Choroid plexus epithelial cell (primary cell): ENCODE measurements around the gene EDNRA.

ENCODE experiments used
- DNase-seq: peaks from one replicate; pipeline ENCODE4 v3.0.0-alpha.2; 2010; ENCODE audit warnings: low read depth
- H3K4me3 ChIP-seq: 2 replicates; pipeline ENCODE4 v1.5.1; 2011; ENCODE audit warnings: low read depth, mild to moderate bottlenecking, control low read depth, low read length, moderate library complexity
- CTCF ChIP-seq: conservative IDR thresholded peaks from 2 replicates; pipeline ENCODE4 v1.5.1; 2011; ENCODE audit warnings: low read depth, mild to moderate bottlenecking, control low read depth, inconsistent platforms, low read length, moderate library complexity

EDNRA gene

DNA sequence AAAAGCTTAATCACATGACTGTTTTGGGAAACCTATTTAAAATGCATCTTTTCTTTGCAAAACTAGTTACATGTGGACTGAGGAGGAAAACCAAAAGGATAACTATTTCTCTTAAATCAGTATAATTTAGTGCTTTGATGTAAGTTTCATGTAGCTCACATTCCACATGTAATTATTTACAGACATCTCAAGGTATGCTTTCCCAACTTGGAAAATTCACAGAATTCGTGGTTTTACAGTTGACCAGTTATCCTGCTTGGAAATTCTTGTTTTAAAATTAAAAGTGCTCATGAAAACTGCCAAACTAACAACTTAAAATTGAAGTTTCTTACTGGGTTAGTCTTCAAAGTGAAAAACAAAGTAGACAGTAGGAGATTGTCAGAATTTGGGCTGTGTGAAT lies 52.4 kb downstream of the EDNRA start:
- no peak for DNase-seq
- no peak overlapping the region for H3K4me3 ChIP-seq
- TF ChIP-seq CTCF: no peak

DNA sequence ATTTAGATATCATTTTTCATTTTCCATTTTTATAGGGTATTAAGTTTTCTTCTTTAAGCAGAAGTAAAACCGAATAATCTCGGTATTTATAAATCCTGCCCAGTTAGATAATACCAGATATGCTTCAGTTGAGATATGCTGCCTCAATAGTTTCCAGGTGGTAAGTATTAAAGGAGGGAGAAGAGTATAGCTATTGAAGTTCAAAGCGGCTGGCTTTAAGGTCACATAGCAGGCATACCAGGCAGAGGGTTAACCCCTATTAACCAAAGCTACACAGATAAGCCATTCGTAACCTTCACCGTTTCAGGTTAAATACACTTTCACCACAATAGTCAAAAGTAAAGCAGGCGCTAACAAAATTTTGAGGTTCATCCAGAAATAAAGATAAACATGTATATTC lies 54.2 kb downstream of the EDNRA start:
- no peak overlapping the region for H3K4me3 ChIP-seq
- TF ChIP-seq CTCF: no peak
- no peak for DNase-seq

DNA sequence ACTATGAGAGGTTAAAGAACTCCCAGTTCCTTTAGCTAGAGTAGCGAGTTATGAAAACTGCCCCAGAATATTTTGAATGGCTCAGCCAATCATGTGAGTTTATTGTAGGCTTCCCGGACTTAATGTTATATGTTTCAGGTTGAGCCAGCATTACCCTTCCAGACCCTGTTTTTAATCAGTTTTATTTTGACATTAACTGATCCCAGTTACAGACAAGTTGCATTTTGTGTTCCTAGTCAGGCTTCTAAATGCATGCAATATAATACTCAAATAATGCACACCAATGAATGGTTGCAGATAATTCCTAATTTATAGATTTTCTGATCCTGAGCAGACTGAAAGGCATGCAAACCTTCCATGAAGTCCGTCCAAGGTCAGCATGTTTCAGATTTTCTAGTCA lies 57.8 kb downstream of the EDNRA start:
- no peak overlapping the region for H3K4me3 ChIP-seq
- no peak for DNase-seq
- TF ChIP-seq CTCF: no peak

DNA sequence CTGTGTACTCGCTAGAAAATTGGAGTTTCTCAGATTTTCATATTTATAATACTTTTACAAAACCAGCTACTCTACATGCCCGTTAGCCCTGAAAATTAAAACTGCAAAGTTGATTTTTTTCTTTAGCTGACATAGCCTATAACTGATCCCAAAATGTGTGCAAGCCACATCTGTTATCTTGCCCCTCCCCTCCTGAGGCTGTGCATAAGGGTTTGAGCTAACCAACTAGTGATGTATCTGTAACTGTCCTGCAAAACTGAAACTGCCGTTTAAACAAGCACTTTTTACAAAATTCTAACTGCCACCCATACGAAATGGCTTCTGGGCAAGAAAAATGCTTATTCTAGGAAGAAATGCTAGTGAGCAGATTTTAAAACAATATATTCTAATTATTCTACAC lies 59.1 kb downstream of the EDNRA start:
- no peak for DNase-seq
- TF ChIP-seq CTCF: no peak
- H3K4me3 ChIP-seq: no peak overlapping the region

GRCh38 chr4:147542229-147542990 lies 61.5 kb downstream of the EDNRA start:
- H3K4me3 ChIP-seq: no peak overlapping the region
- no peak for TF ChIP-seq CTCF
- DNase-seq: no peak

DNA sequence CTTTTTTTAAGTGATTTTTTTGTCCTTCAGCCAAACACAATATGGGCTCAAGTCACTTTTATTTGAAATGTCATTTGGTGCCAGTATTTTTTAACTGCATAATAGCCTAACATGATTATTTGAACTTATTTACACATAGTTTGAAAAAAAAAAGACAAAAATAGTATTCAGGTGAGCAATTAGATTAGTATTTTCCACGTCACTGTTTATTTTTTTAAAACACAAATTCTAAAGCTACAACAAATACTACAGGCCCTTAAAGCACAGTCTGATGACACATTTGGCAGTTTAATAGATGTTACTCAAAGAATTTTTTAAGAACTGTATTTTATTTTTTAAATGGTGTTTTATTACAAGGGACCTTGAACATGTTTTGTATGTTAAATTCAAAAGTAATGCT lies 62.1 kb downstream of the EDNRA start:
- no peak overlapping the region for H3K4me3 ChIP-seq
- peak; percentile 26 for DNase-seq
- TF ChIP-seq CTCF: no peak

DNA sequence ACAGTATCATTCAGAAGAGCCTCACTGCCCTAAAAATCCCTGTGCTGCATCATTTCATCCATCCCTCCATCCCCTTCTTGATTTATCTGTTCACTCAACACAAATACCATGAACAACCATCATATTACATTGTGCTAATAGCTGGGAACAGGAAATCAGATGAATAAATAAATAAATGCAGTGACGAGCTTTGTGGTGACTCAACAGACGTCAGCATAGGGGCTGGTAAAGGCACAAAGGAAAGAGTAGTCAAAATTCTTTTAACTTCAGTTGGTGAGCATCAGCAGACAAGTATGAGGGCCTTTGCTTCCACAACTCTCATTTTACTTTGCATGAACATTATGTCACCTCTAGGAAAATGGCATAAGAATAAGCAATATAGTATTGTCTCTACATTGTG lies 65.5 kb downstream of the EDNRA start:
- DNase-seq: peak; percentile 95
- TF ChIP-seq CTCF: no peak
- H3K4me3 ChIP-seq: no peak overlapping the region
